Bronchial epithelial cell (primary cell): ENCODE results near the gene EPS8L2. TPM values are rescaled to one million over a fixed set of nuclear protein-coding genes. Genes with fewer than 3 reads are reported as not detected.

Source experiments
- DNase-seq: peaks from one replicate; pipeline ENCODE4 v3.0.0-alpha.2; 2010; ENCODE audit warnings: low read depth
- FAIRE-seq: peaks from 2 replicates; lab custom pipeline; 2011; peaks lifted over from hg19 to GRCh38; lab: Jason Lieb, UNC
- H3K27me3 ChIP-seq: 2 replicates; pipeline ENCODE4 v1.5.1; 2011; ENCODE audit warnings: low read length; ENCODE audit not compliant: control insufficient read depth, insufficient read depth
- H3K36me3 ChIP-seq: 2 replicates; pipeline ENCODE4 v1.5.1; 2011; ENCODE audit warnings: low read length; ENCODE audit not compliant: control insufficient read depth, insufficient read depth
- H3K4me3 ChIP-seq: 2 replicates; pipeline ENCODE4 v1.5.1; 2011; ENCODE audit warnings: mild to moderate bottlenecking, low read depth, low read length, control low read depth
- CTCF ChIP-seq: IDR thresholded peaks from 2 replicates; pipeline ENCODE4 v1.5.1; 2011; ENCODE audit warnings: mild to moderate bottlenecking, moderate library complexity, low read length, control low read depth, inconsistent platforms; ENCODE audit not compliant: insufficient read depth, severe bottlenecking
- total RNA-seq: library from RNA; depleted of rRNA; stranded (reverse); fragments of >200 nt; gene quantifications from 2 replicates; pipeline ENCODE4 v1.2.1, GENCODE V29; 2014

The EPS8L2 gene
- total RNA-seq, 1 donor from 2014 or later = 105 TPM

DNA sequence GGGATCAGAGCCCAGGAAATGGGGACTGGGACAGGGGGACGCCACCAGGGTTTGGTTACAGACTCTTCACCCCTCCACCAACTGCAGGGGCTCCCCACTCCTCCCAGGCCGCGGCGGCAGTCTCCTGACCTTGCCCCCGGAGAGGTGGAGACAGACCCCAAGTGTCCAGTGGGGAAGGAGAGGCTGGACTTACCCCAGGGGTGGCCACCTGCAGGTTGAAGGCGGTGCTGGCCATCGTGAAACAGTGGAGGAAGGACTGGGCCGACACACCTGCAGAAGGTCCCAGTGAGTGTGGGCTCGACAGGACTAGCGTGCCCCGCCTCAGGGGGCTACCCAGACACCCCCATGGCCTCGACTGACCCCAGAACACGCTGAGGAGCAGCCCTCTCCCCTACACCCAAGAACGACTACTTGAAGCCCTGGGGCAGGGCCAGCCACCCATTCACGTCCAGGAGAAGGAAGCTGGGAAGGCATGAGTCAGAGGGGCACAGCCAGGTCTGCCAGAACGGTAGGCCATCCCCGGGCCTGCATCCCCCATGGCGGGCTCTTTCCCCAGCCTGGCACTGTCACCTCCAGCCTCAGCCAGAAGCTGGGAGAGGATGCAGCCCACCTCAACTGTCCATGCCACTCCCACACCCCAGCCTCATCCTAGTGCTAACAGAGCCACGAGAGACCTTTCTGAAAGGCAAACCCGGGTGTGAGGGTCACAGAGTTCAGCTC, 69.0 kb downstream of the EPS8L2 start:
- TF ChIP-seq CTCF = no peak
- FAIRE-seq (no peak), DNase-seq (peak; percentile 59)
- Histone ChIP-seq H3K4me3 (no peak overlapping the region), H3K36me3 (peaks cover 46% of the 10 kb centered on the region), H3K27me3 (no peaks in the 10 kb centered on the region)

DNA sequence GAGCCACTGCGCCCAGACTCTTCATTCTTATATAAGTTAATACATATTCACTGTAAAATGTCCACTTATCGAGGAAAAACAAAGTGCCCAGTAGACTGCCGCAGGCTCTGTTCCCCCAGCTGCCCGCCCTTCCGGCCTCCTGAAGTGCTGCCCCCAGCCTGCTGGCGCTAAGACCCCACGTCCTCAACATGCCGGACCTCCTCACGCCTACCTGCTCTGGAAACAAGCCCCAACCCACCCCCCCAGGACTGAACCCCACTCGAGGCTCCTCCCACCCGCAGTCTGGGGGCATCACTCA, 70.2 kb downstream of the EPS8L2 start:
- peaks cover 39% of the 10 kb centered on the region for H3K36me3 ChIP-seq
- FAIRE-seq (no peak), DNase-seq (no peak)
- H3K27me3 ChIP-seq = no peaks in the 10 kb centered on the region
- H3K4me3 ChIP-seq = peak overlapping the region; percentile 95
- TF ChIP-seq CTCF = no peak

GRCh38 chr11:776561-777287, 70.7 kb downstream of the EPS8L2 start:
- no peak for FAIRE-seq
- TF ChIP-seq CTCF = no peak
- peak overlapping the region; percentile 95 for H3K4me3 ChIP-seq
- no peaks in the 10 kb centered on the region for H3K27me3 ChIP-seq
- no peak for DNase-seq
- peaks cover 34% of the 10 kb centered on the region for H3K36me3 ChIP-seq

Other genes starting within 250 kb of the EPS8L2 start
- 361 and 427 TPM in 2 replicates for gene RNH1, start 199.0 kb upstream of the EPS8L2 start, total RNA-seq
- 150 and 199 TPM in 2 replicates for gene HRAS, start 170.7 kb upstream of the EPS8L2 start, total RNA-seq
- gene LRRC56, start 168.7 kb upstream of the EPS8L2 start, total RNA-seq = 0.26 and 0.38 TPM in 2 replicates
- 0.90 and 1.1 TPM in 2 replicates for gene LMNTD2, start 145.5 kb upstream of the EPS8L2 start, total RNA-seq
- gene RASSF7, start 145.3 kb upstream of the EPS8L2 start, total RNA-seq = 44.4 and 45.5 TPM in 2 replicates
- gene PHRF1, start 129.8 kb upstream of the EPS8L2 start, total RNA-seq = 21.1 and 26.1 TPM in 2 replicates
- gene IRF7, start 90.3 kb upstream of the EPS8L2 start, total RNA-seq = 15.3 and 18.2 TPM in 2 replicates
- not detected in 2 replicates for gene CDHR5, start 81.3 kb upstream of the EPS8L2 start, total RNA-seq
- gene SCT, start 79.0 kb upstream of the EPS8L2 start, total RNA-seq = not detected in 2 replicates
- gene DRD4, start 69.0 kb upstream of the EPS8L2 start, total RNA-seq = 0.13 TPM in 1 of 2 replicates, not detected in the other
- 23.4 and 26.9 TPM in 2 replicates for gene DEAF1, start 11.0 kb upstream of the EPS8L2 start, total RNA-seq
- gene TMEM80, start 10.4 kb upstream of the EPS8L2 start, total RNA-seq = 9.0 and 28.8 TPM in 2 replicates
- gene TALDO1, start 41.2 kb downstream of the EPS8L2 start, total RNA-seq = 251 and 253 TPM in 2 replicates
- 17.9 and 18.7 TPM in 2 replicates for gene GATD1, start 71.3 kb downstream of the EPS8L2 start, total RNA-seq
- gene CEND1, start 83.9 kb downstream of the EPS8L2 start, total RNA-seq = not detected in 2 replicates
- 4.4 and 5.3 TPM in 2 replicates for gene SLC25A22, start 92.0 kb downstream of the EPS8L2 start, total RNA-seq
- gene PIDD1, start 99.0 kb downstream of the EPS8L2 start, total RNA-seq = 4.4 and 5.0 TPM in 2 replicates
- gene RPLP2, start 103.7 kb downstream of the EPS8L2 start, total RNA-seq = 211 and 353 TPM in 2 replicates
- 9.0 and 15.6 TPM in 2 replicates for gene PNPLA2, start 112.7 kb downstream of the EPS8L2 start, total RNA-seq
- 0.51 and 0.53 TPM in 2 replicates for gene CRACR2B, start 121.7 kb downstream of the EPS8L2 start, total RNA-seq
- gene CD151, start 126.7 kb downstream of the EPS8L2 start, total RNA-seq = 321 and 324 TPM in 2 replicates
- 8.7 and 51.6 TPM in 2 replicates for gene POLR2L, start 136.3 kb downstream of the EPS8L2 start, total RNA-seq
- gene TSPAN4, start 136.6 kb downstream of the EPS8L2 start, total RNA-seq = 50.8 and 71.6 TPM in 2 replicates
- 34.1 and 42.6 TPM in 2 replicates for gene CHID1, start 204.6 kb downstream of the EPS8L2 start, total RNA-seq
- 9.5 and 17.8 TPM in 2 replicates for gene AP2A2, start 219.6 kb downstream of the EPS8L2 start, total RNA-seq